RWPE2 (cell line): ENCODE measurements around the gene CCNF.
"Not testable (repeated sequence)": the region's sequence is repeated elsewhere in the genome, so short reads cannot be mapped to it uniquely, and the experiment has no call there.

Source experiments
- ATAC-seq: fragments of 200-7000 bp; cut with Tn5 transposase; 3 replicates; pipeline ENCODE4 v1.9.1; 2021; ENCODE audit warnings: low read depth
- DNase-seq: peaks from one replicate; pipeline ENCODE4 v3.0.0-alpha.2; 2020; ENCODE audit warnings: low spot score
- H3K27ac ChIP-seq: fragments of 450-650 bp; 2 replicates; pipeline ENCODE4 v1.5.1; 2017; ENCODE audit warnings: mild to moderate bottlenecking; ENCODE audit not compliant: poor library complexity, severe bottlenecking
- H3K27me3 ChIP-seq: fragments of 250-450 bp; sonication (Bioruptor Pico); 2 replicates; pipeline ENCODE4 v1.5.1; 2021; ENCODE audit warnings: mild to moderate bottlenecking, moderate library complexity; ENCODE audit not compliant: insufficient read depth, poor library complexity, severe bottlenecking
- H3K36me3 ChIP-seq: fragments of 250-450 bp; sonication (Bioruptor Pico); 2 replicates; pipeline ENCODE4 v1.5.1; 2020; ENCODE audit warnings: low read depth, mild to moderate bottlenecking, moderate library complexity
- H3K4me1 ChIP-seq: fragments of 250-450 bp; sonication (Bioruptor Pico); 2 replicates; pipeline ENCODE4 v1.5.1; 2021; ENCODE audit warnings: mild to moderate bottlenecking, moderate library complexity; ENCODE audit not compliant: insufficient read depth, poor library complexity, severe bottlenecking
- H3K4me3 ChIP-seq: fragments of 250-450 bp; sonication (Bioruptor Pico); 2 replicates; pipeline ENCODE4 v1.5.1; 2021; ENCODE audit warnings: mild to moderate bottlenecking, moderate library complexity; ENCODE audit not compliant: severe bottlenecking
- H3K9me3 ChIP-seq: fragments of 250-450 bp; sonication (Bioruptor Pico); 2 replicates; pipeline ENCODE4 v1.5.1; 2021; ENCODE audit warnings: mild to moderate bottlenecking, moderate library complexity; ENCODE audit not compliant: severe bottlenecking
- CTCF ChIP-seq: fragments of 450-650 bp; IDR thresholded peaks from one replicate; pipeline ENCODE4 v1.5.1; 2017; ENCODE audit warnings: mild to moderate bottlenecking, moderate library complexity; ENCODE audit not compliant: poor library complexity, severe bottlenecking

The CCNF gene

DNA sequence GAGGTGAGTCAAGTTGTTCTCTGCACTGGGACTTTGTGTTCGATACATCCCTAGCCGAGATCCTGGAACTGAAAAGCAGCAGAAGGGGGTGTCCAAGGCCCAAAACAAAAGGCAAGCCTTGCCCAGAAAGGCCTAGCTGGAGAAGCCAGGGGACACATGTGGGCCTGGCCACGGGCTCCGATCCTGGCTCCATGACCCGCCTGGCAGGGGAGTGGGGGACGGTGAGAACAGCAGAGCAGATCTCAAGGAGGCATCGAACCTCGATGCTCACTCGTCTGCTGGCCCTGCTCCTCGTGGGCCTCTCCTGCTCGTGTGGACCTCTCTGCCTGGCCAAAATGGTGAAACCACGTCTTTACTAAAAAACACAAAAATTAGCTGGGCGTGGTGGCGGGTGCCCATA is 8.9 kb downstream of the CCNF start:
- DNase-seq (no peak), ATAC-seq (no peak)
- TF ChIP-seq CTCF, result no peak
- Histone ChIP-seq H3K27ac (no peak overlapping the region), H3K4me1 (no peaks in the 10 kb centered on the region), H3K36me3 (peaks cover 81% of the 10 kb centered on the region), H3K9me3 (no peaks in the 10 kb centered on the region), H3K4me3 (no peak overlapping the region), H3K27me3 (no peaks in the 10 kb centered on the region)

- Histone ChIP-seq H3K27me3 (no peaks in the 10 kb centered on the region), H3K9me3 (no peaks in the 10 kb centered on the region), H3K27ac (no peak overlapping the region), H3K4me1 (no peaks in the 10 kb centered on the region), H3K4me3 (no peak overlapping the region), H3K36me3 (peaks cover 72% of the 10 kb centered on the region)
- DNase-seq (no peak), ATAC-seq (no peak)
- TF ChIP-seq CTCF, result no peak
Observed at GRCh38 chr16:2439598-2439997, 10.4 kb downstream of the CCNF start.

DNA sequence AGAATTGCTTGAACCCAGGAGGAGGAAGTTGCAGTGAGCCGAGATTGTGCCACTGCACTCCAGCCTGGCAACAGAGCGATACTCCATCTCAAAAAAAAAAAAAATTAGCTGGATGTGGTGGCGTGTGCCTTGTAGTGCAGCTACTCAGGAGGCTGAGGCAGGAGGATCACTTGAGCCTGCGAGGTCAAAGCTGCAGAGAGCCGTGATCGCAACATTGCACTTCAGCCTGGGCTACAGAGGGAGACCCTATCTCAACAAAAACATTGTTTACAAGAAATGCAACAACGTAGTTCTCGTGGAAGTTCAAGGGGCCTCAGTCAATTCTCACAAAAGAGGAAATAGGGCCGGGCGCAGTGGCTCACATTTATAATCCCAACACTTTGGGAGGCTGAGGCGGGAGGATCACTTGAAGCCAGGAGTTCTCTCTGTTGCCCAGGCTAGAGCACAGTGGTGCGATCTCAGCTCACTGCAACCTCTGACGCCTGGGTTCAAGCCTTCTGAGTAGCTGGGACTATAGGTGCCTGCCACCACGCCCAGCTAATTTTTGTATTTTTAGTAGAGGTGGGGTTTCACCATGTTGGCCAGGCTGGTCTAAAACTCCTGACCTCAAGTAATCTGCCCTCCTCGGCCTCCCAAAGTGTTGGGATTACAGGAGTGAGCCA is 12.0 kb downstream of the CCNF start:
- not testable (repeated sequence) for DNase-seq
- peaks cover 74% of the 10 kb centered on the region for H3K36me3 ChIP-seq

GRCh38 chr16:2443555-2443954 is 14.3 kb downstream of the CCNF start:
- H3K9me3 ChIP-seq, result no peaks in the 10 kb centered on the region
- no peaks in the 10 kb centered on the region for H3K4me1 ChIP-seq
- H3K4me3 ChIP-seq, result no peak overlapping the region
- DNase-seq (no peak), ATAC-seq (no peak)
- H3K36me3 ChIP-seq, result peaks cover 72% of the 10 kb centered on the region
- H3K27me3 ChIP-seq, result no peaks in the 10 kb centered on the region
- no peak overlapping the region for H3K27ac ChIP-seq
- TF ChIP-seq CTCF, result no peak

More for the DNA sequence above, 12.0 kb downstream of the CCNF start:
- not testable (repeated sequence) for H3K4me1 ChIP-seq, H3K27ac ChIP-seq, H3K9me3 ChIP-seq, H3K27me3 ChIP-seq, ATAC-seq, H3K4me3 ChIP-seq

DNA sequence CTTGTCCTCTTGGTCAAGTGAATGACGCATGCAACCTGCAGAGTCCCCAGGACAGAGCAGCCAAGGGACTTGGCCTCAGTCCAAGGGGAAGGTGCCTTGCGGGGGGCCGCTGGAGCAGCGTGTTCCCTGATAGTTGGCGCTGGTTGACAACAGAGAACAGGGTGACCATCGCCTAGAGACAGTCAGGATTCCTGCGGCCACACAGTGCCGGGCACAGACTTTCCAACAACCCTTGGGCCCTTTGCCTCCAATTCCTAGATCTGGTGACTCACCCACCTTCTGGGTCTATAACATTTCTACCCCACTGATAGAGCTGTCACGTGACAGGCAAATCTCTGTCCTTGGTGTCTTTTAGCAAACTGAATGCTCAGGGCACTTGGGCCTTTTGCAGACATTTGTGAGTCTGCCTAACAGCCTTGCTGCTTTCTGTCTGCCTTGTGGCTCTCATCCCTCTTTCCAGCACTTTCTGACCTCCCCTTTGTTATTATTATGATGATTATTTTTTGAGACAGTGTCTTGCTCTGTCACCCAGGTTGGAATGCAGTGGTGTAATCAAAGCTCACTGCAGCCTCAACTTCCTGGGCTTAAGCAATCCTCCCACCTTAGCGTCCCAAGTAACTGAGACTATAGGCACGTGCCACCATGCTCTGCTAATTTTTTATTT is 18.8 kb downstream of the CCNF start:
- Histone ChIP-seq H3K4me1 (no peaks in the 10 kb centered on the region), H3K27me3 (no peaks in the 10 kb centered on the region), H3K27ac (no peak overlapping the region), H3K4me3 (no peak overlapping the region), H3K9me3 (no peaks in the 10 kb centered on the region), H3K36me3 (peaks cover 82% of the 10 kb centered on the region)
- no peak for TF ChIP-seq CTCF
- no peak for DNase-seq
- ATAC-seq, result peak; percentile 59; the same call in 2 of the 3 replicates
